RWPE2 (cell line): ENCODE data around the gene HTRA3.

Experiments
- ATAC-seq: fragments of 200-7000 bp; cut with Tn5 transposase; 3 replicates; pipeline ENCODE4 v1.9.1; 2021; ENCODE audit warnings: low read depth
- DNase-seq: peaks from one replicate; pipeline ENCODE4 v3.0.0-alpha.2; 2020; ENCODE audit warnings: low spot score
- H3K27ac ChIP-seq: fragments of 450-650 bp; 2 replicates; pipeline ENCODE4 v1.5.1; 2017; ENCODE audit warnings: mild to moderate bottlenecking; ENCODE audit not compliant: poor library complexity, severe bottlenecking
- H3K27me3 ChIP-seq: fragments of 250-450 bp; sonication (Bioruptor Pico); 2 replicates; pipeline ENCODE4 v1.5.1; 2021; ENCODE audit warnings: mild to moderate bottlenecking, moderate library complexity; ENCODE audit not compliant: insufficient read depth, poor library complexity, severe bottlenecking
- H3K36me3 ChIP-seq: fragments of 250-450 bp; sonication (Bioruptor Pico); 2 replicates; pipeline ENCODE4 v1.5.1; 2020; ENCODE audit warnings: low read depth, mild to moderate bottlenecking, moderate library complexity
- H3K4me1 ChIP-seq: fragments of 250-450 bp; sonication (Bioruptor Pico); 2 replicates; pipeline ENCODE4 v1.5.1; 2021; ENCODE audit warnings: mild to moderate bottlenecking, moderate library complexity; ENCODE audit not compliant: insufficient read depth, poor library complexity, severe bottlenecking
- H3K4me3 ChIP-seq: fragments of 250-450 bp; sonication (Bioruptor Pico); 2 replicates; pipeline ENCODE4 v1.5.1; 2021; ENCODE audit warnings: mild to moderate bottlenecking, moderate library complexity; ENCODE audit not compliant: severe bottlenecking
- H3K9me3 ChIP-seq: fragments of 250-450 bp; sonication (Bioruptor Pico); 2 replicates; pipeline ENCODE4 v1.5.1; 2021; ENCODE audit warnings: mild to moderate bottlenecking, moderate library complexity; ENCODE audit not compliant: severe bottlenecking
- TF ChIP-seq, protein P1 (sequence below): fragments of 450-650 bp; IDR thresholded peaks from one replicate; pipeline ENCODE4 v1.5.1; 2017; ENCODE audit warnings: mild to moderate bottlenecking, moderate library complexity; ENCODE audit not compliant: poor library complexity, severe bottlenecking

Gene HTRA3

GRCh38 chr4:8269535-8270417, at the start of gene HTRA3:
TSS of gene HTRA3 (plus strand) at chr4:8269754. CDS start at chr4:8269969, 215 bp downstream.
- H3K36me3 ChIP-seq, result no peaks in the 10 kb centered on the region
- H3K4me3 ChIP-seq, result peak within 1 kb of the TSS; percentile 19
- ATAC-seq (peak; percentile 31; the same call in 2 of the 3 replicates), DNase-seq (no peak)
- TF ChIP-seq, protein P1, sequence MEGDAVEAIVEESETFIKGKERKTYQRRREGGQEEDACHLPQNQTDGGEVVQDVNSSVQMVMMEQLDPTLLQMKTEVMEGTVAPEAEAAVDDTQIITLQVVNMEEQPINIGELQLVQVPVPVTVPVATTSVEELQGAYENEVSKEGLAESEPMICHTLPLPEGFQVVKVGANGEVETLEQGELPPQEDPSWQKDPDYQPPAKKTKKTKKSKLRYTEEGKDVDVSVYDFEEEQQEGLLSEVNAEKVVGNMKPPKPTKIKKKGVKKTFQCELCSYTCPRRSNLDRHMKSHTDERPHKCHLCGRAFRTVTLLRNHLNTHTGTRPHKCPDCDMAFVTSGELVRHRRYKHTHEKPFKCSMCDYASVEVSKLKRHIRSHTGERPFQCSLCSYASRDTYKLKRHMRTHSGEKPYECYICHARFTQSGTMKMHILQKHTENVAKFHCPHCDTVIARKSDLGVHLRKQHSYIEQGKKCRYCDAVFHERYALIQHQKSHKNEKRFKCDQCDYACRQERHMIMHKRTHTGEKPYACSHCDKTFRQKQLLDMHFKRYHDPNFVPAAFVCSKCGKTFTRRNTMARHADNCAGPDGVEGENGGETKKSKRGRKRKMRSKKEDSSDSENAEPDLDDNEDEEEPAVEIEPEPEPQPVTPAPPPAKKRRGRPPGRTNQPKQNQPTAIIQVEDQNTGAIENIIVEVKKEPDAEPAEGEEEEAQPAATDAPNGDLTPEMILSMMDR, result no peak
- H3K27ac ChIP-seq, result no peak within 1 kb of the TSS
- no peaks in the 10 kb centered on the region for H3K4me1 ChIP-seq
- no peaks in the 10 kb centered on the region for H3K9me3 ChIP-seq
- peaks cover 24% of the 10 kb centered on the region for H3K27me3 ChIP-seq

- H3K9me3 ChIP-seq, result no peaks in the 10 kb centered on the region
- TF ChIP-seq, protein P1, result no peak
- ATAC-seq (no peak), DNase-seq (no peak)
- no peaks in the 10 kb centered on the region for H3K27me3 ChIP-seq
- H3K27ac ChIP-seq, result no peak overlapping the region
- H3K36me3 ChIP-seq, result peaks cover 100% of the 10 kb centered on the region
- no peaks in the 10 kb centered on the region for H3K4me1 ChIP-seq
- no peak overlapping the region for H3K4me3 ChIP-seq
Observed at GRCh38 chr4:8220661-8221450, 48.7 kb upstream of the HTRA3 start.

- H3K4me1 ChIP-seq, result no peaks in the 10 kb centered on the region
- ATAC-seq (no peak), DNase-seq (no peak)
- TF ChIP-seq, protein P1, result no peak
- H3K36me3 ChIP-seq, result peaks cover 100% of the 10 kb centered on the region
- H3K27ac ChIP-seq, result no peak overlapping the region
- H3K9me3 ChIP-seq, result no peaks in the 10 kb centered on the region
- H3K4me3 ChIP-seq, result no peak overlapping the region
- H3K27me3 ChIP-seq, result no peaks in the 10 kb centered on the region
Observed at GRCh38 chr4:8221476-8221875, 48.1 kb upstream of the HTRA3 start.

GRCh38 chr4:8221985-8222384, 47.6 kb upstream of the HTRA3 start:
- Histone ChIP-seq H3K4me1 (no peaks in the 10 kb centered on the region), H3K27me3 (no peaks in the 10 kb centered on the region), H3K36me3 (peaks cover 100% of the 10 kb centered on the region), H3K4me3 (no peak overlapping the region), H3K27ac (no peak overlapping the region), H3K9me3 (no peaks in the 10 kb centered on the region)
- ATAC-seq (no peak), DNase-seq (no peak)
- TF ChIP-seq, protein P1, result no peak
